Loucy (cell line): ENCODE results near the gene ABCE1.

Experiments used
- EZH2phosphoT487 ChIP-seq: fragments of 200-600 bp; IDR thresholded peaks from 2 replicates; pipeline ENCODE4 v1.6.1; 2018; ENCODE audit warnings: antibody characterized with exemption, mild to moderate bottlenecking, moderate library complexity, borderline replicate concordance
- TF ChIP-seq, protein P1 (sequence below): fragments of 200-600 bp; sonication (generic); conservative IDR thresholded peaks from 2 replicates; pipeline ENCODE4 v1.5.1; 2014; ENCODE audit warnings: mild to moderate bottlenecking, antibody characterized with exemption, low read length

DNA sequence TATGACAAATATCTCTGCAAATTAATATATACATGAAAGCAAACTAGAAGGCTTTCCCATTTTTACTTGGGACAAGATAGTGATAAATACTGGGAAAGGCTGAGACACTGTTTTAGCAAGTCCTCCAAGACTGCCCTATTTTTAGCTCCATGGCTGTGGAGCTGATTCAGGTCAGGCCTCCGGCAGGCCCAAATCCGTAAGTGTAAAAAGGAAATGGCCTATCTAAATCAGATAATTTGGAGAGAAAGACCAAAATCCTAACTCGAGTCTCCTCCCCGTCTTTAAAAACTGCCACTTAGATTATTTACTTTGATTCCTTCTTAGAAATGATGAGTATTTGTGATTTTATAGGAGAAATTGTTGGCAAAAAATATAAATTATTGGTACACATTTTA, 79.4 kb downstream of the ABCE1 start:
- TF ChIP-seq, protein P1, sequence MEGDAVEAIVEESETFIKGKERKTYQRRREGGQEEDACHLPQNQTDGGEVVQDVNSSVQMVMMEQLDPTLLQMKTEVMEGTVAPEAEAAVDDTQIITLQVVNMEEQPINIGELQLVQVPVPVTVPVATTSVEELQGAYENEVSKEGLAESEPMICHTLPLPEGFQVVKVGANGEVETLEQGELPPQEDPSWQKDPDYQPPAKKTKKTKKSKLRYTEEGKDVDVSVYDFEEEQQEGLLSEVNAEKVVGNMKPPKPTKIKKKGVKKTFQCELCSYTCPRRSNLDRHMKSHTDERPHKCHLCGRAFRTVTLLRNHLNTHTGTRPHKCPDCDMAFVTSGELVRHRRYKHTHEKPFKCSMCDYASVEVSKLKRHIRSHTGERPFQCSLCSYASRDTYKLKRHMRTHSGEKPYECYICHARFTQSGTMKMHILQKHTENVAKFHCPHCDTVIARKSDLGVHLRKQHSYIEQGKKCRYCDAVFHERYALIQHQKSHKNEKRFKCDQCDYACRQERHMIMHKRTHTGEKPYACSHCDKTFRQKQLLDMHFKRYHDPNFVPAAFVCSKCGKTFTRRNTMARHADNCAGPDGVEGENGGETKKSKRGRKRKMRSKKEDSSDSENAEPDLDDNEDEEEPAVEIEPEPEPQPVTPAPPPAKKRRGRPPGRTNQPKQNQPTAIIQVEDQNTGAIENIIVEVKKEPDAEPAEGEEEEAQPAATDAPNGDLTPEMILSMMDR: no peak
- no peak for TF ChIP-seq EZH2phosphoT487
